Measurements from ENCODE around the gene HPCAL1.

The HPCAL1 gene

DNA sequence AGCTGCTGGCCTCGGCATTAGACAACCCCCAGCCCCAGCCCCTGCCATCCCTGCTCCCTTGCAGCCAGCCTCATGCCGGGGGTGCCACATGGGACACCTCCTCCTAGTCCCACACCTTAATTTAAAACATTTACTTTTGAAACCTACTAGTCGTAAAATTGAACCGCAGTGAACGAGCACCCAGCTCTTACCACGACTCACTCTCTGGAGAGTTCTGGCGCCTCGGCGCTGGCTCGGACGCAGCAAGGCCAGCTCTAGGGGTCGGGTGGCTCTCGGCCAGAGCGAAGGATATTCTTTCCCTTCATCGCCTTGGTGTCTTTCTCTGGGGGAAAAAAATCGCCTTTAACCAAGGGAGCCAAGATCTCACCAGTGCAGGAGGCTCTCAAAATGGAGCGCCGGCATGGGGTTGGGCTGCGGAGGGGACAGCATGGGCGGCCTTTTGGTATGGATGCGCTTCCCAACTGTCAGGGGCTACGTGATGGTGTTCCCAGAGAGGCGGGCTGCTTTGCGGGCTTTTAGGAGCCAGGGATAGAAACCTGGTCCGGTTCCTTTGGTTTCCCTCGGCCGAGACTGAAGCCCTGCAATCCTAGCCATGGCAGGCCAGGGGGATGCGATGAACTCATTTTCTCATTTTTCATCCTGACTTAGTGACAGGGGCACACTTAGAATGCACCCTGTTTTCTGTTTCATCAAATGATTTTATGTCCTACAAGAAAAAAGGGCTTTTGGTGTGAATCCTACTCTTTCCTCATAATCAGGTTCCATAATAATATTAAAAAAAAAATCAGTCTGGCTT, 2.0 kb downstream of the HPCAL1 start:
- no peak for DNase-seq

- no peak for DNase-seq
Measured at GRCh38 chr2:10305254-10305635, 2.5 kb downstream of the HPCAL1 start.

- DNase-seq: no peak
Measured at GRCh38 chr2:10305715-10306114, 3.0 kb downstream of the HPCAL1 start.

GRCh38 chr2:10306901-10307463, 4.3 kb downstream of the HPCAL1 start:
- no peak for DNase-seq

- no peak for DNase-seq
Measured at GRCh38 chr2:10307561-10308156, 5.0 kb downstream of the HPCAL1 start.

DNA sequence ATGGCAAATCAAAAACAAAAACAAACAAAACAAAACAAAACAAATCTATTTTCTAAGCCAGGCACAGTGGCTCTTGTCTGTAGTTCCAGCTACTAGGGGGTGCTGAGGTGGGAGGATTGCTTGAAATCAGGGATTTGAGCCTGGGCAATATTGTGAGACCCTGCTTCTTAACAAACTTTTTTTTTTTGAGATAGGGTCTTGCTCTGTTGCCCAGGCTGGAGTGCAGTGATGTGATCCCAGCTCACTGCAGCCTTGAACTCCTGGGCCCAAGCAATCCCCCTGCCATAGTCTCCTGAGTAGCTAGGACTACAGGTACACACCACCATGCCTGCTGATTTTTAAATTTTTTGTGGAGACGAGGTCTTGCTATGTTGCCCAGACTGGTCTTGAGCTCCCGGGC, 6.2 kb downstream of the HPCAL1 start:
- no peak for DNase-seq

GRCh38 chr2:10309286-10309685, 6.6 kb downstream of the HPCAL1 start:
- DNase-seq: no peak

DNA sequence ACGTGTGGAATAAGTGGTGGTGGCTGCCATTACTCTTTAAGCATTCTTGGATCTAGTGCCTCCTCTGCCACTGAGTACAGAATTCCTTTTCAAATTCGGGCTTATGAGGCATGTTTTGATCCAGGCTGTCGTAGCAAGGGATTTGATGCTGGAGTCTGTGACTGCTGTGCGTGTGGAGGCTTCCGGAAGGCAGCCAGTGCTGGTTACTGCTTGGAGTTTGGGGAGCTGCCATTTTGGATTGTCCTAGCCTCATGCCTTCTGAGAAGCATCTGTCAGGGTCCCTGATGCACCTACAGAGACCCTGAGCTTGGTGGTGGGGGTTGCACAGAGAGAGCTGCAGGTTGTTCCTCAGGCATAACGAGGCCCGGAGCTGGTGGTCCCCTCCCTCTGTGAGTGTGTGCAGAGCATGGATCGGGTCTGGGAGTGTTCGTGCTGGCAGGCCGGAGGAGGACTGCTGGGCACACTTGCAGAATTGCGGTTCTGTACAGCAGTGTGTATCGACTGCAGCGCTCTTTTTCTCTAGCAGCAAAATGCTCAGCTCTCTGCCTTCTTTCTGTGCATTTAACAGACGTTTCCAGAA, 7.7 kb downstream of the HPCAL1 start:
- no peak for DNase-seq

DNA sequence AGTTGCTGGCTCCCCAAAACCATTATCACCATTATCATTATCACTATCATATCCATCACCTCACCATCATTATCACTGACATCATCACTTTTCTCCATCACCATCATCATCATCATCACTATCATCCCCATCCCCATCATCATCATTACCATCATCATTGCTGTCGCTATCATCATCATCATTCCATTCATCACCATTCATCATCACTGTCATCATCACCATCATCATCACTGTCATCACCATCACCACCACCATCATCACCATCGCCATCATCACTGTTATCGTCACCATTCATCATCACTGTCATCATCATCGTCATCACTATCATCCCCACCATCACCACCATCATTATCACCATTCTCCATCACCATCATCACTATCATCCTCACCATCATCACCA, 9.0 kb downstream of the HPCAL1 start:
- DNase-seq: no peak

GRCh38 chr2:10312437-10312957, 9.8 kb downstream of the HPCAL1 start:
- DNase-seq: no peak

- DNase-seq: no peak
Measured at GRCh38 chr2:10316336-10316735, 13.6 kb downstream of the HPCAL1 start.

- DNase-seq: peak; percentile 36
Measured at GRCh38 chr2:10316860-10317259, 14.2 kb downstream of the HPCAL1 start.

DNA sequence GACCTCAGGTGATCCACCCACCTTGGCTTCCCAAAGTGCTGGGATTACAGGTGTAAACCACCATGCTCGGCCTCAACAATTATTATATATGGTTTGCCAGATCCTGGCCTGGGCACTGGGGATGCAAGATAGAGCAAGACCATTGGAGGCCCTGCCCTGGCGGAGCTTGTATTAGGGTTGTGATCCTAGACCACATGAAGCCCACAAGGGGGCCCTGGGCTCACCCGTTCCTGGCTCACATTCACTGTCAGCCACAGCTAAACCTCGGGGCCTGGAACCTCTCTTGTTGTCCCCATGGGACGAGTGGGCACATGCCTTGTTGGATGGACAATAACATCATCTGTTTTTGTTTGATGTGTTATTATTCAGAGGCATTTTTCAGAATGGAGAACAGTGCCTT, 14.9 kb downstream of the HPCAL1 start:
- no peak for DNase-seq

GRCh38 chr2:10318345-10318744, 15.6 kb downstream of the HPCAL1 start:
- no peak for DNase-seq

DNA sequence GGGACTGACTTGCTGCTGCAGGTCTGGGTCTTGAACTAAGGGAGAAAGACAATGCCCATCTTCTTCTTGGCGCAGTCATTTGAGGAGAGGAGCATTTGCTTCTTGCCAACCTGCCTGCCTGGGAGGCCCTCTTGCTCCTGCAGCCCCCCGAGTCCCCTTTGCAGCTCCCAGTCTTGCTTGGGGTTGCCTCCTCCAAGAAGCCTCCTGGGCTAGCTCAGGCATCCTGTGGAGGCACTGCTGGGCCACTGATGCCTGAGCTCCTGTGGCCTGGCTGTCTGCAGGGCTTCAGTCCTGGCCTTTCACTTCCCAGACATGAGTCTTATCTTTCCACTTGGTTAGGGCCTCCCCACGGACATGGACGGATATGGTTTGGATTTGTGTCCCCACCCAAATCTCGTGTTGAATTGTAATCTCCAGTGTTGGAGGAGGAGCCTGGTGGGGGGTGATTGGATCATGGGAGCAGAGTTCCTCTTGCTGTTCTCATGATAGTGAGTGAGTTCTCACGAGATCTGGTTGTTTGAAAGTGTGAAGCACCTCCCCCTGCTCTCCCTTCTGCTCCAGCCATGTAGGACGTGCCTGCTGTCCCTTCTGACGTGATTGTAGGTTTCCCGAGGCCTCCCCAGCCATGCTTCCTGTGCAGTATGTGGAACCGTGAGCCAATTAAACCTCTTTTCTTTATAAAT, 17.3 kb downstream of the HPCAL1 start:
- DNase-seq: no peak

DNA sequence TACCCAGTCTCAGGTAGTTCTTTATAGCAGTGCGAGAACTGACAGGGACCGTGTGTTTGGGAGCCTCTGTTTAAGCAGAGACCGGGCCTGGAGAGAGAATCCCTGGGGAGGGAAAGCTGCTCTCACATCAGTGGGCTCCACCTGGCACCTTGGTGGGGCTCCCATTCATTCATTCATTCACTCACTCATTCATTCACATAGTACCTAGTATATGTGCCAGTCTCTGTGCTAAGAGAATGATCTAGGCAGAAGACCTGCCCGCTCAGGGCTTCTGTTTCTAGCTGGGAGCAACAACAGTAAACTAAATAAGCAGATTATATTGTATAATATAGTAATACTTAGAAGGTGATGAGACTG, 17.8 kb downstream of the HPCAL1 start:
- DNase-seq: no peak

GRCh38 chr2:10320933-10321332, 18.2 kb downstream of the HPCAL1 start:
- no peak for DNase-seq

DNA sequence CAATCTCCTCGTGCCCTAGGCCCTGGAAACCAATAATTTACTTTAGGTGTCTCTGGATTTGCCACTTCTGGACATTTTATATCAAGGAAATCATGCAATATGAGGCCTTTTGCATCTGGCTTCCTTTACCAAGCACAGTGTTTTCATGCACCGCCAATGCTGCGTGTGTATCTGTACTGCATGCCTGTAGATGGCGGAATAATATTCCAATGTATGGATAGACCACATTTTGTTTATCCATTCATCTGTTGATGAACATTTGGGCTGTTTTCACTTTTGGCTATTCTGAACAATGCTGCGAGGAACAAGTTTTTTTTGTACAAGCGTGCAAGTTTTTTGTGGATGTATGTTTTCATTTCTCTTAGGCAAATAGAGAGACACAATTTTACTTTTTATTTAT, 18.9 kb downstream of the HPCAL1 start:
- DNase-seq: no peak

GRCh38 chr2:10322481-10322880, 19.8 kb downstream of the HPCAL1 start:
- no peak for DNase-seq

- DNase-seq: no peak
Measured at GRCh38 chr2:10322973-10323372, 20.3 kb downstream of the HPCAL1 start.

- DNase-seq: no peak
Measured at GRCh38 chr2:10323535-10323934, 20.8 kb downstream of the HPCAL1 start.

DNA sequence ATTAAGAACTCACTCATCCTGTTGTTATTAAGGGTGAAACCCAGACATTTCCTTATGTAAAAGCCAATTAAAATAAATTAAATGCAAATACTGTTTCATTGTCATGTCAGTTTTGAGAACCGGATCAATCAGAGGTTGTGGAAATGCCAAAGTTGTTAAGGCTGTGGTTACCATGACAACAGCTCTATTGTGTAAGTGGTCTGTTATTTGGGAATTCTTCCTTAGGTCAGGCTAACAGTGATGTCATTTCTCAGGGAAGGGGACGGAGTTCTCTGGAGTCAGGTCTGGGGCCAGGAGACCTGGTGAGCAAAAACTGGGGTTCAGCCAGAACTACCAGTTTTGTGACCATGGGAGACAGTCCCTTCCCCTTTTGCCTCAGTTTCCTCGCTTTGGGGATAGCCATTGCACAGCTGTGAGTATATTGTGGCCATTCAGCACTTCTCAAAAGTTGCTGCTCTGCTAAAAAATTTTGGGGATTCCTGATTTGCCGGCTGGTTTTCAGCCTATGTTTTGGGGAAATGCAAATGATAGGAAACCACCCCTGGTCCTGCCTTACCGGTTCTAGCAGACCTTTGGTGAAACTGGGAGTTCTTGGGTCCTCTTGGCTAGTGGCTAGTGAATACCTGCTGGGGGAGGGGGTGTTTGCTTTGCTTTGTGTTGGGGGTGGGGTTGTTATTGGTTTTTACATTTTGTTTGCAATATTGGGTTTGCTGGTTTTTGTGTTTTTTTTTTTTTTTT, 21.6 kb downstream of the HPCAL1 start:
- DNase-seq: no peak
